Esophagus muscularis mucosa (tissue), 4 donors: ENCODE data around the gene AKT3. TPM values are rescaled to one million over a fixed set of nuclear protein-coding genes. Genes with fewer than 3 reads are reported as not detected.

Experiments
- DNase-seq: peaks from one replicate; pipeline ENCODE4 v3.0.0-alpha.2; 2017; ENCODE audit errors: extremely low spot score
- H3K27ac ChIP-seq, 4 donors: fragments of 200-600 bp; sonication (generic); replicated peaks in 1 of 4; 1 replicate in 3 of 4; 2 replicates in 1 of 4; pipeline ENCODE4 v1.5.1; 2016 to 2019; ENCODE audit warnings: mild to moderate bottlenecking in 1 of 4
- H3K27me3 ChIP-seq, 4 donors: fragments of 200-600 bp; sonication (generic); one replicate each; pipeline versions ENCODE4 v1.5.1 to v1.6.0; 2016 to 2019
- H3K36me3 ChIP-seq, 4 donors: fragments of 200-600 bp; sonication (generic); one replicate each; pipeline ENCODE4 v1.5.1; 2016 to 2019
- H3K4me1 ChIP-seq, 4 donors: fragments of 200-600 bp; sonication (generic); one replicate each; pipeline ENCODE4 v1.5.1; 2016 to 2019
- H3K4me3 ChIP-seq, 4 donors: fragments of 200-600 bp; sonication (generic); 1 replicate in 2 of 4; 2 replicates in 2 of 4; pipeline ENCODE4 v1.5.1; 2016 to 2019; ENCODE audit warnings: mild to moderate bottlenecking in 4 of 4, moderate library complexity in 1 of 4
- H3K9me3 ChIP-seq, 4 donors: fragments of 200-600 bp; sonication (generic); 1 replicate in 3 of 4; 2 replicates in 1 of 4; pipeline ENCODE4 v1.5.1; 2016 to 2019
- CTCF ChIP-seq, 3 experiments: fragments of 200-600 bp in 2 of 3; fragments of 450-650 bp in 1 of 3; sonication (generic) in 2 of 3; IDR thresholded peaks; one replicate each; pipeline ENCODE4 v1.5.1; 2017 to 2019; ENCODE audit warnings: antibody characterized with exemption in 3 of 3, mild to moderate bottlenecking in 2 of 3, moderate library complexity in 1 of 3
- EP300 ChIP-seq: sonication (generic); formaldehyde crosslinking; IDR thresholded peaks from one replicate; pipeline ENCODE4 v1.6.1; 2017; ENCODE audit warnings: antibody characterized with exemption
- POLR2A ChIP-seq: fragments of 450-650 bp; IDR thresholded peaks from one replicate; pipeline ENCODE4 v1.6.1; 2017; ENCODE audit warnings: antibody characterized with exemption, moderate library complexity, mild to moderate bottlenecking, low read depth
- POLR2AphosphoS5 ChIP-seq, 2 donors: sonication (generic); formaldehyde crosslinking; IDR thresholded peaks; one replicate each; pipeline ENCODE4 v1.6.1; 2017; ENCODE audit warnings: antibody characterized with exemption in 2 of 2
- WGBS: methylation state at CpG from one replicate; pipeline ENCODE4 v1.1.5; 2018; 5-methylcytosine and 5-hydroxymethylcytosine counted together
- intact Hi-C: fragments of 100-400 bp; cut with DNase I; formaldehyde crosslinking; loops from one replicate; pipeline ENCODE4 v1.15.1; 2023
- total RNA-seq, 4 donors: library from RNA; depleted of rRNA; stranded (reverse); fragments of >200 nt; gene quantifications; one replicate each; pipeline versions ENCODE4 v1.1.0 to v1.2.1, GENCODE V29; 2016

Gene AKT3
- total RNA-seq, 4 donors from 2014 or later: 63.9 to 104 (median 74.2) TPM

GRCh38 chr1:243727503-243728203, 122.4 kb downstream of the AKT3 start:
- H3K4me3 ChIP-seq: no peak overlapping the region
- H3K4me1 ChIP-seq: peaks cover 3 to 66% (median 62%) of the 10 kb centered on the region in 4 donors
- intact Hi-C loops: no loop called here
- WGBS: 91% methylated on average over 4 of the region's 4 CpGs
- H3K27ac ChIP-seq: no peak overlapping the region
- no peak for DNase-seq
- H3K36me3 ChIP-seq: no peaks in the 10 kb centered on the region
- no peaks in the 10 kb centered on the region for H3K9me3 ChIP-seq
- H3K27me3 ChIP-seq: no peaks in the 10 kb centered on the region
- no peak for TF ChIP-seq EP300
- no peak for TF ChIP-seq POLR2A
- TF ChIP-seq POLR2AphosphoS5 (IDR thresholded peaks at IDR 0.05): no peak
- TF ChIP-seq CTCF (IDR thresholded peaks at IDR 0.05): no peak

- Histone ChIP-seq H3K4me3 (no peak overlapping the region), H3K4me1 (peaks cover 3 to 61% (median 58%) of the 10 kb centered on the region in 4 donors), H3K27me3 (no peaks in the 10 kb centered on the region), H3K36me3 (no peaks in the 10 kb centered on the region), H3K27ac (no peak overlapping the region), H3K9me3 (no peaks in the 10 kb centered on the region)
- WGBS: 86% methylated on average over 2 of the region's 2 CpGs
- TF ChIP-seq EP300 (no peak), CTCF (IDR thresholded peaks at IDR 0.05) (no peak), POLR2A (no peak), POLR2AphosphoS5 (IDR thresholded peaks at IDR 0.05) (no peak)
- no peak for DNase-seq
- intact Hi-C loops: no loop called here
Measured at GRCh38 chr1:243726806-243727502, 123.1 kb downstream of the AKT3 start.

- 81% methylated on average over 3 of the region's 3 CpGs for WGBS
Measured at GRCh38 chr1:243725846-243726245, 124.2 kb downstream of the AKT3 start.

GRCh38 chr1:243725075-243725474, 125.0 kb downstream of the AKT3 start:
- Histone ChIP-seq H3K9me3 (no peaks in the 10 kb centered on the region), H3K27ac (peak overlapping the region in 2 of 4 donors; percentile 13 to 26), H3K36me3 (no peaks in the 10 kb centered on the region), H3K27me3 (no peaks in the 10 kb centered on the region), H3K4me3 (no peak overlapping the region), H3K4me1 (peaks cover 3 to 52% (median 50%) of the 10 kb centered on the region in 4 donors)
- 71% methylated on average over 3 of the region's 3 CpGs for WGBS
- no peak for DNase-seq
- intact Hi-C loops: no loop called here
- no peak for TF ChIP-seq EP300
- TF ChIP-seq POLR2A: no peak
- no peak for TF ChIP-seq CTCF (IDR thresholded peaks at IDR 0.05)

More at GRCh38 chr1:243725846-243726245, 124.2 kb downstream of the AKT3 start:
- no peak for DNase-seq
- intact Hi-C loops: no loop called here
- no peaks in the 10 kb centered on the region for H3K9me3 ChIP-seq
- TF ChIP-seq CTCF (IDR thresholded peaks at IDR 0.05): no peak
- TF ChIP-seq EP300: no peak
- TF ChIP-seq POLR2AphosphoS5 (IDR thresholded peaks at IDR 0.05): no peak
- no peak for TF ChIP-seq POLR2A
- H3K4me3 ChIP-seq: no peak overlapping the region
- H3K36me3 ChIP-seq: no peaks in the 10 kb centered on the region
- H3K27me3 ChIP-seq: no peaks in the 10 kb centered on the region
- H3K4me1 ChIP-seq: peaks cover 3 to 58% (median 55%) of the 10 kb centered on the region in 4 donors
- H3K27ac ChIP-seq: peak overlapping the region in 2 of 4 donors; percentile 13 to 26
